ENCODE results near the gene NUCB1. TPM values are rescaled to one million over a fixed set of nuclear protein-coding genes. Genes with fewer than 3 reads are reported as not detected.
"Not testable (repeated sequence)": the region's sequence is repeated elsewhere in the genome, so short reads cannot be mapped to it uniquely, and the experiment has no call there.

NUCB1 gene
- total RNA-seq, 2 experiments from 2014 or later = 90.6 to 91.7 TPM

DNA sequence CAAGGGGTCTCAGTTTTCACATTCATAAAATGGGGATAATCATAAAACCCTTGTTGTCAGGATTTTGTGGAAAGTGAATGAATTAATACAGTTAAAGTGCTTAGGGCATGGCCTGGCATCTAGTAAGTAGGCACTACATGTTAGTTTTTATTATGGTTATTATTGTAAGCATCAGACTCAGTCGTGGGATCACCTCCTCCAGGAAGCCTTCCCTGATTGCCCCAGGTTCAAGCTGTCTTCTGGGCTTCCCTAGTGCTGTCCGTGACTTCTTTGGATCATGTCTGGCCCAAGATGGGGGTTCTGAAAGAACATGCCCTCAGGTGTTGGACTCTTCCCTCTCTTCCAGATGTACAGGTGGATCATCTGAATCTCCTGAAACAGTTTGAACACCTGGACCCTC is 10.7 kb downstream of the NUCB1 start:
- Mint-ChIP-seq H3K36me3 (peaks cover 43% of the 10 kb centered on the region), H3K27me3 (no peaks in the 10 kb centered on the region), H3K27ac (no peak overlapping the region), H3K9me3 (no peaks in the 10 kb centered on the region), H3K4me1 (no peaks in the 10 kb centered on the region), H3K4me3 (no peak overlapping the region)
- DNase-seq = no peak

DNA sequence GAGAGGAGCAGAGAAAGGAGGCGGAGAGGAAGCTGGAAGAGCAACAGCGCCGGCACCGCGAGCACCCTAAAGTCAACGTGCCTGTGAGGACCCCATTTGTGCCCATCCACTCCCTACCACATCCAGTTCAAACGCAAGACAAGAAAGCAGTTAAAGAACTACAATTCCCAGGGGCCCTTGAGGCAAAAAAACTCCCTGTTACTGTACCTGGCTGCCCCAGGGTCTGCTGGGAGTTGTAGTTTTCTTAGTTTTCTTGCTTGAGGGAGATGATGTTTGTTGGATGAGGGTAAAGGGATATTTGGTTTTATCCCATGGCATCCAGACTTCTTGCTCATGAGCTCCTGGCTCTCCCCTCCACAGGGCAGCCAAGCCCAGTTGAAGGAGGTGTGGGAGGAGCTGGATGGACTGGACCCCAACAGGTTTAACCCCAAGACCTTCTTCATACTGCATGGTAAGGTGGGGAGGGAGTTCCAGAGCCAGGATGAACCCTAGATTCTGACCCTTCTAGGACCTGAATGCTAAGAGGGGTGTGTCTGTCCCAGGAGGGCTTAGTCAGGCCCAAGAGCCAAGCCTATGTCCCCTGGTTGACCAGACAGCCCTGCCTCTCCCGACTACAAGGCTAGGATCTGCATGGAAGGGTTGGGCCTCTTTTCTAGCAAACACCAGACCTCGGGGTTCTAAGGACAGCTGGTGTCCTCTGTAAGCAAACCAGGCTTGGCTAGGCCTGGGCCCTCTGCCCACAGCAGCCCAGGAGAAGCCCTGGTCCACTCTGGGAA is 13.2 kb downstream of the NUCB1 start:
- DNase-seq = no peak
- Mint-ChIP-seq H3K36me3 (peaks cover 35% of the 10 kb centered on the region), H3K4me1 (no peaks in the 10 kb centered on the region), H3K27ac (no peak overlapping the region), H3K27me3 (no peaks in the 10 kb centered on the region), H3K4me3 (no peak overlapping the region), H3K9me3 (no peaks in the 10 kb centered on the region)

DNA sequence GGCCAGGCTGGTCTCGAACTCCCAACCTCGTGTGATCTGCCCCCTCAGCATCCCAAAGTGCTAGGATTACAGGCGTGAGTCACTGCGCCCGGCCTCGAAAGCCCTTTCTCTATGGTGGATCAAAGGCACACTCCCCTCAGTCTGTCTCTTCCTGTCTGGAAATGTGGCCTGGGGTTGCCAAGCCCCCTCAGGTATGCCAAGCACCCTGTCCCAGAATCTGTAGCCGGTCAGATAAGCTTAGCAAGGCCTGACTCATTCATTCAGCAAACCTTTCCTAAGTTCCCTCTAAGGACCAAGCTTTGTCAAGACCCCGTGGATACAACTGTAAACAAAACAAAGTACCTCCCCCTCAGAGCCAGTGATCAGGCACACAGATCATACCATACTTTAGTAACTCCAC is 14.1 kb downstream of the NUCB1 start:
- Mint-ChIP-seq H3K4me3 (no peak overlapping the region), H3K9me3 (no peaks in the 10 kb centered on the region), H3K36me3 (peaks cover 41% of the 10 kb centered on the region), H3K4me1 (no peaks in the 10 kb centered on the region), H3K27ac (no peak overlapping the region), H3K27me3 (no peaks in the 10 kb centered on the region)
- DNase-seq = no peak

DNA sequence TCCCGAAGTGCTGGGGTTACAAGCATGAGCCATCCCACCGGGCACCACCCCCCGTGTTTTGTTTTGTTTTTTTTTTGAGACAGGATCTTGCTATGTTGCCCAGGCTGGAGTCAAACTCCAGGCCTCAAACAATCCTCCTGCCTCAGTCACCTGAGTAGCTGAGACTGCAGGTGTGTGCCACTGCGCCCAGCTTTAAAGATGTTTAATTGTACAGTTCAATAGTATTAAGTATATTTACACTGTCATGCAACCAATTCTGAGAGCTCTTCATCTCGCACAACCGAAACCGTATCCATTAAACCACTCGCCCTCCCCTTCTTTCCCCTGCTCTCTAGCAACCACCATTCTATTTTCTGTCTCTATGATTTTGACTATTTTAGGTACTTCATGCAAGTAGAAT is 15.6 kb downstream of the NUCB1 start:
- DNase-seq = no peak
- H3K4me1 Mint-ChIP-seq = no peaks in the 10 kb centered on the region
- H3K36me3 Mint-ChIP-seq = peaks cover 33% of the 10 kb centered on the region
- no peaks in the 10 kb centered on the region for H3K27me3 Mint-ChIP-seq
- no peaks in the 10 kb centered on the region for H3K9me3 Mint-ChIP-seq
- no peak overlapping the region for H3K27ac Mint-ChIP-seq
- H3K4me3 Mint-ChIP-seq = no peak overlapping the region

DNA sequence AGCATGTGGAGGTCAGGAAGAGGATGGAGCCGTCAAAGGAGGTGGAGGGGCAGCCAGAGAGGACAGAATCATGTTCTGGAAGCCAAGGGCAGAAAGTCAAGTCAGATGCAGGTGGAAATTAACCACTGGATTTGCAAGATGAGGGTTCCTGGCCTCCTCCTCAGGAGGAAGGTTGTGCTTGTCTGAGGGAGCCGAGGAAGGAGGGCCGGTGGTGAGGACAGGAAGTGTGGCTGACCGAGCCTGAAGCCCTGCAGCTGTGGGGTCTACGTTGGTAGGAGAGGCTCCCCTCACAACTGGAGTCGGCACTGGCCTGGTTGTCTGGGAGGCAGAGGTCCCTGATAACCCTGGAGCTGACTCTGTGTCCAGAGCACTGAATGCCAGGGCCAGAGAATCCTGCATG is 18.0 kb downstream of the NUCB1 start:
- no peak overlapping the region for H3K27ac Mint-ChIP-seq
- DNase-seq = no peak

DNA sequence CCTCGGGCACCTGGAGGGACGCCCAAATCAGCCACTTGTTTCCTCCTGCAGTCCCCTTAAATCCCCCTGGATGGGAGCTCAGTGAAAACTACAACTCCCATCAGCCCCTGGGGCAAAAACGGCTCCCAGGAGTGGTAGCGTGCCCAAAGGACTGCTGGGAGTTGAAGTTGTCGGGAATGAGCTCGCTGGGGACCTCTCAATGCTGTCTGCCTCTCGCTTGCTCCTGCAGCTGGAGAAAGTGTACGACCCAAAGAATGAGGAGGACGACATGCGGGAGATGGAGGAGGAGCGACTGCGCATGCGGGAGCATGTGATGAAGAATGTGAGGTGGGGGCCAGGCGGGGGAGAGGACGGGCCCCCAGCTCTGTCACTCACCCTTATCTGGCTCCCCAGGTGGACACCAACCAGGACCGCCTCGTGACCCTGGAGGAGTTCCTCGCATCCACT is 18.7 kb downstream of the NUCB1 start:
- no peaks in the 10 kb centered on the region for H3K4me1 Mint-ChIP-seq
- H3K9me3 Mint-ChIP-seq = no peaks in the 10 kb centered on the region
- H3K36me3 Mint-ChIP-seq = peaks cover 18% of the 10 kb centered on the region
- H3K27me3 Mint-ChIP-seq = no peaks in the 10 kb centered on the region
- H3K27ac Mint-ChIP-seq = no peak overlapping the region
- no peak for DNase-seq
- H3K4me3 Mint-ChIP-seq = no peak overlapping the region

More for the DNA sequence above, 18.0 kb downstream of the NUCB1 start:
- peaks cover 18% of the 10 kb centered on the region for H3K36me3 Mint-ChIP-seq
- no peaks in the 10 kb centered on the region for H3K27me3 Mint-ChIP-seq
- no peaks in the 10 kb centered on the region for H3K4me1 Mint-ChIP-seq
- no peak overlapping the region for H3K4me3 Mint-ChIP-seq
- H3K9me3 Mint-ChIP-seq = no peaks in the 10 kb centered on the region

DNA sequence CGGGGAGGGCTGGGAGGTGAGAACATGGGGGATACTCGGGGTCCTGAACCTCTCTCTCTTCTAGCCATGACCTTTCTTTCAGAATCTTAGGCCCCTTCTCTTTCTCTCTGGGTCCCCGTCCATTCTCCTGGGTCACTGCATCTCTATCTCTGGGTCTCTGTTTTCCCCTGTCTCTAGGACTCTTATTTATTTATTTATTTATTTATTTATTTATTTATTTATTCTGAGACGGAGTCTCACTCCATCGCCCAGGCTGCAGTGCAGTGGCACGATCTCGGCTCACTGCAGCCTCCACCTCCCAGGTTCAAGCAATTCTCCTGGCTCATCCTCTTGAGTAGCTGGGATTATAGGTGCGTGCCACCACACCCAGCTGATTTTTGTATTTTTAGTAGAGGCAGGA is 19.2 kb downstream of the NUCB1 start:
- H3K27ac Mint-ChIP-seq, DNase-seq, H3K27me3 Mint-ChIP-seq, H3K4me3 Mint-ChIP-seq, H3K4me1 Mint-ChIP-seq, H3K9me3 Mint-ChIP-seq: not testable (repeated sequence)
- peaks cover 14% of the 10 kb centered on the region for H3K36me3 Mint-ChIP-seq

DNA sequence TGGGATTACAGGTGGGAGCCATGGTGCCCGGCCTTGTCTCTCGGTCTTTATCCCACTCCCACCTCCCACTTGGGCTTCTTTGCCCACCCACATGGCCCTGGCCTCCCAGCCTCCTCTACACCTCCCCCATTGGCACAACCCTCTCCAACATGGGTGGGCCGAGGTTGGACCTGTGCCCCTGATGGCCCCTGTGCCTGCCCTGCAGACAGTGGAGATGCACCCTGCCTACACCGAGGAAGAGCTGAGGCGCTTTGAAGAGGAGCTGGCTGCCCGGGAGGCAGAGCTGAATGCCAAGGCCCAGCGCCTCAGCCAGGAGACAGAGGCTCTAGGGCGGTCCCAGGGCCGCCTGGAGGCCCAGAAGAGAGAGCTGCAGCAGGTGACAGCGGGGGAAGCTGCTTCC is 20.8 kb downstream of the NUCB1 start:
- Mint-ChIP-seq H3K36me3 (peaks cover 10% of the 10 kb centered on the region), H3K4me1 (no peaks in the 10 kb centered on the region), H3K4me3 (no peak overlapping the region), H3K9me3 (no peaks in the 10 kb centered on the region), H3K27me3 (no peaks in the 10 kb centered on the region), H3K27ac (peak overlapping the region; percentile 16)
- DNase-seq = no peak

DNA sequence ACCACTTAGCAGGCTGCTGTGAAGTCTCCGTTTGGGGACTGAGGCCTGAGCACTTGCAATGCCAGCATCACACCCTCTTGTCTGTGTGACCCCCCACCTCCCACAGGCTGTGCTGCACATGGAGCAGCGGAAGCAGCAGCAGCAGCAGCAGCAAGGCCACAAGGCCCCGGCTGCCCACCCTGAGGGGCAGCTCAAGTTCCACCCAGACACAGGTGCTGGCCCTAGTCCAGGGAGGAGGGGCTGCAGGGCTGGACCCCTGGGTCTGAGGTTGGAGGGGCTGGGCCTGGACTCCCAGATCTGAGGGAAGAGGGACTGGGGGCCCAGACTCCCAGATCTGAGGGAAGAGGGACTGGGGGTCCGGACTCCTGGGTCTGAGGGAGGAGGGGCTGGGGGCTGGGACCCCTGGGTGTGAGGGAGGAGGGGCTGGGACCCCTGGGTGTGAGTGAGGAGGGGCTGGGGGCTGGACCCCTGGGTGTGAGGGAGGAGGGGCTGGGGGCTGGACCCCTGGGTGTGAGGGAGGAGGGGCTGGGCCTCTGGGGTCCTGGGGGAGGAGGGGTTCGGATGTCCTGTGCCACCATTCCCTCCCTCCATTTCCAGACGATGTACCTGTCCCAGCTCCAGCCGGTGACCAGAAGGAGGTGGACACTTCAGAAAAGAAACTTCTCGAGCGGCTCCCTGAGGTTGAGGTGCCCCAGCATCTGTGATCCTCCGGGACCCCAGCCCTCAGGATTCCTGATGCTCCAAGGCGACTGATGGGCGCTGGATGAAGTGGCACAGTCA is 21.8 kb downstream of the NUCB1 start:
- DNase-seq = no peak
- H3K9me3 Mint-ChIP-seq = no peaks in the 10 kb centered on the region
- H3K27ac Mint-ChIP-seq = no peak overlapping the region
- no peaks in the 10 kb centered on the region for H3K27me3 Mint-ChIP-seq
- peaks cover 2% of the 10 kb centered on the region for H3K4me1 Mint-ChIP-seq
- no peak overlapping the region for H3K4me3 Mint-ChIP-seq
- peaks cover 9% of the 10 kb centered on the region for H3K36me3 Mint-ChIP-seq

DNA sequence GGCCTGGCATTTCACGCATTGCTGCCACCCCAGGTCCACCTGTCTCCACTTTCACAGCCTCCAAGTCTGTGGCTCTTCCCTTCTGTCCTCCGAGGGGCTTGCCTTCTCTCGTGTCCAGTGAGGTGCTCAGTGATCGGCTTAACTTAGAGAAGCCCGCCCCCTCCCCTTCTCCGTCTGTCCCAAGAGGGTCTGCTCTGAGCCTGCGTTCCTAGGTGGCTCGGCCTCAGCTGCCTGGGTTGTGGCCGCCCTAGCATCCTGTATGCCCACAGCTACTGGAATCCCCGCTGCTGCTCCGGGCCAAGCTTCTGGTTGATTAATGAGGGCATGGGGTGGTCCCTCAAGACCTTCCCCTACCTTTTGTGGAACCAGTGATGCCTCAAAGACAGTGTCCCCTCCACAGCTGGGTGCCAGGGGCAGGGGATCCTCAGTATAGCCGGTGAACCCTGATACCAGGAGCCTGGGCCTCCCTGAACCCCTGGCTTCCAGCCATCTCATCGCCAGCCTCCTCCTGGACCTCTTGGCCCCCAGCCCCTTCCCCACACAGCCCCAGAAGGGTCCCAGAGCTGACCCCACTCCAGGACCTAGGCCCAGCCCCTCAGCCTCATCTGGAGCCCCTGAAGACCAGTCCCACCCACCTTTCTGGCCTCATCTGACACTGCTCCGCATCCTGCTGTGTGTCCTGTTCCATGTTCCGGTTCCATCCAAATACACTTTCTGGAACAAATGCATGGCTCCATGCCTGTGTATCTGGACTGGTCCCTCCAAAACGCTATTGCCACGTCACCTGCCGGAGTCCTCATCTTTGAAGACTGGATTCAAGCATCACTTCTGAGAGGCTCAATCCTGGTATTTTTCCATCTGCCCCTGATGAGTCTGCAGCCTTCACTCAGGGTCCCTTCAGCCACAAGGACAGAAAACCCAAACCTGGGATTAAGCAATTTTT is 22.7 kb downstream of the NUCB1 start:
- Mint-ChIP-seq H3K27ac (peak overlapping the region; percentile 65), H3K36me3 (peaks cover 9% of the 10 kb centered on the region), H3K27me3 (no peaks in the 10 kb centered on the region), H3K9me3 (no peaks in the 10 kb centered on the region), H3K4me1 (peaks cover 4% of the 10 kb centered on the region), H3K4me3 (no peak overlapping the region)
- no peak for DNase-seq

DNA sequence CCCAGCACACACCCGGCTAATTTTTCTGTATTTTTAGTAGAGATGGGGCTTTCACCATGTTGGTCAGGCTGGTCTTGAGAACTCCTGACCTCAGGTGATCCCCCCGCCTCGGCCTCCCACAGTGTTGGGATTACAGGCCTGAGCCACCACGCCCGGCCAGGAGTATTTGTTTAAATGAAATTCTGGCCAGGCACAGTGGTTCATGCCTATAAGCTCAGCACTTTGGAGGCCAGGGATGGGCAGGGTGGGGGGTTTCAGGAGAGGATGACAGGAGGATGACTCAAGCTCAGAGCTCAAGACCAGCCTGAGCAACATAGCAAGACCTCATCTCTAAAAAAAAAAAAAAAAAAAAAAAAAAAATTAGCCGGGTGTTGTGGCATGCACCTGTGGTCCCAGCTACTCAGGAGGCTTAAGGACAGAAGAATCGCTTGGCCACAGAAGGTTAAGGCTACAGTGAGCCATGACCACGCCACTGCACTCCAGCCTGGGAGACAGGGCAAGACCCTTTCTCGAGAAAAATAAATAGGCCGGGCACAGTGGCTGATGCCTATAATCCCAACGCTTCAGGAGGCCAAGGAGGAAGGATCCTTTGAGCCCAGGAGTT is 25.2 kb downstream of the NUCB1 start:
- H3K27me3 Mint-ChIP-seq = no peaks in the 10 kb centered on the region
- no peaks in the 10 kb centered on the region for H3K9me3 Mint-ChIP-seq
- H3K27ac Mint-ChIP-seq = no peak overlapping the region
- peaks cover 3% of the 10 kb centered on the region for H3K36me3 Mint-ChIP-seq
- DNase-seq = no peak
- H3K4me3 Mint-ChIP-seq = no peak overlapping the region
- H3K4me1 Mint-ChIP-seq = peaks cover 4% of the 10 kb centered on the region

DNA sequence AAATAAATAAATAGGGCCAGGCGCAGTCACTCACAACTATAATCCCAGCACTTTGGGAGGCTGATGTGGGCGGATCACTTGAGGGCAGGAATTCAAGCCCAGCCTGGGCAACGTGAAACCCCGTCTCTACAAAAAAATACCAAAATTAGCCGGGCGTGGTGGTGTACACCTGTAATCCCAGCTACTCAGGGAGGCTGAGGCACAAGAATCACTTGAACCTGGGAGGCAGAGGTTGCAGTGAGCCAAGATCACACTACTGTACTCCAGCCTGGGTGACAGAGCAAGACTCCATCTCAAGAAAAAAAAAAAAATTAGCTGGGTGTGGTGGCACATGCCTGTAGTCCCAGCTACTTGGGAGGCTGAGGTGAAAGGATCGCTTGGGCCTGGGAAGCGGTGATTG is 25.8 kb downstream of the NUCB1 start:
- not testable (repeated sequence) for H3K36me3 Mint-ChIP-seq, H3K27ac Mint-ChIP-seq

DNA sequence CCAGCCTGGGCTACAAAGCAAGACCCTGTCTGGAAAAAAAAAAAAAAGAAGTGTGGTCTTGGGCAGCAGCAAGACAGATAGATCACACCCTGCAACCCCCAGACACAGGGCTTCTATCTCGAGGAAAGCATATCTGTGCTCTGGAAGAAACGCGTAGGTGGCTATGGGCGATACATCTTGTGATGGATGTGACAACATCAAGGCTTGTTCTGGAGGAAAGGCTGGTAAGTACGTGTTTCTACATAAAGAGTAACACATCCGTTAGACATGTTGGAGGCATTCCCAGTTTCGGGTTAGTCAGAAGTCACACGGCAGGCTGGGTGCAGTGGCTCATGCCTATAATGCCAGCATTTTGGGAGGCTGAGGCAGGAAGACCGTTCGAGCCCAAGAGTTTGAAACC is 26.8 kb downstream of the NUCB1 start:
- H3K27ac Mint-ChIP-seq = peak overlapping the region; percentile 65
- DNase-seq = no peak
- H3K4me1 Mint-ChIP-seq = peaks cover 4% of the 10 kb centered on the region
- H3K27me3 Mint-ChIP-seq = no peaks in the 10 kb centered on the region
- H3K36me3 Mint-ChIP-seq = peaks cover 3% of the 10 kb centered on the region
- no peak overlapping the region for H3K4me3 Mint-ChIP-seq
- H3K9me3 Mint-ChIP-seq = no peaks in the 10 kb centered on the region

More for the DNA sequence above, 25.8 kb downstream of the NUCB1 start:
- H3K4me3 Mint-ChIP-seq, H3K27me3 Mint-ChIP-seq, H3K9me3 Mint-ChIP-seq, DNase-seq, H3K4me1 Mint-ChIP-seq: not testable (repeated sequence)

DNA sequence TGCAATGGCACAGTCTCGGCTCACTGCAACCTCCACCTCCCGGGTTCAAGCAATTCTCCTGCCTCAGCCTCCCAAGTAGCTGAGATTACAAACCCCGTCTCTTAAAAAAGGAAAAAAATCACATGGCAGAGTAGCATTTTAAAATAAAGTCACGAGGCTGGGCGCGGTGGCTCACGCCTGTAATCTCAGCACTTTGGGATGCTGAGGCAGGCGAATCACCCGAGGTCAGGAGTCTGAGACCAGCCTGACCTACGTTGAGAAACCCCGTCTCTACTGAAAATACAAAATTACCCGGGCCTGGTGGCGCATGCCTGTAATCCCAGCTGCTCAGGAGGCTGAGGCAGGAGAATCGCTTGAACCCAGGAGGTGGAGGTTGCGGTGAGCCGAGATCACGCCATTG is 27.6 kb downstream of the NUCB1 start:
- H3K27ac Mint-ChIP-seq, H3K4me3 Mint-ChIP-seq, H3K9me3 Mint-ChIP-seq, H3K4me1 Mint-ChIP-seq, H3K36me3 Mint-ChIP-seq, H3K27me3 Mint-ChIP-seq, DNase-seq: not testable (repeated sequence)
